Keratinocyte (primary cell): ENCODE measurements around the gene CCDC9B.

Experiments
- CTCF ChIP-seq, 3 experiments: IDR thresholded peaks in 1 of 3; conservative IDR thresholded peaks in 1 of 3; optimal IDR thresholded peaks in 1 of 3; 2 replicates in 2 of 3; 3 replicates in 1 of 3; pipeline versions ENCODE3 to v1.5.1; 2011; ENCODE audit warnings: low read length in 3 of 3, mild to moderate bottlenecking in 3 of 3, moderate library complexity in 2 of 3, control low read depth in 1 of 3, inconsistent platforms in 1 of 3; ENCODE audit not compliant: insufficient read depth in 2 of 3; ENCODE audit errors: extremely low read depth in 1 of 3
- EZH2 ChIP-seq: IDR thresholded peaks from one replicate; pipeline ENCODE4 v1.6.1; 2012; ENCODE audit warnings: inconsistent platforms, mild to moderate bottlenecking, low read length, moderate library complexity

DNA sequence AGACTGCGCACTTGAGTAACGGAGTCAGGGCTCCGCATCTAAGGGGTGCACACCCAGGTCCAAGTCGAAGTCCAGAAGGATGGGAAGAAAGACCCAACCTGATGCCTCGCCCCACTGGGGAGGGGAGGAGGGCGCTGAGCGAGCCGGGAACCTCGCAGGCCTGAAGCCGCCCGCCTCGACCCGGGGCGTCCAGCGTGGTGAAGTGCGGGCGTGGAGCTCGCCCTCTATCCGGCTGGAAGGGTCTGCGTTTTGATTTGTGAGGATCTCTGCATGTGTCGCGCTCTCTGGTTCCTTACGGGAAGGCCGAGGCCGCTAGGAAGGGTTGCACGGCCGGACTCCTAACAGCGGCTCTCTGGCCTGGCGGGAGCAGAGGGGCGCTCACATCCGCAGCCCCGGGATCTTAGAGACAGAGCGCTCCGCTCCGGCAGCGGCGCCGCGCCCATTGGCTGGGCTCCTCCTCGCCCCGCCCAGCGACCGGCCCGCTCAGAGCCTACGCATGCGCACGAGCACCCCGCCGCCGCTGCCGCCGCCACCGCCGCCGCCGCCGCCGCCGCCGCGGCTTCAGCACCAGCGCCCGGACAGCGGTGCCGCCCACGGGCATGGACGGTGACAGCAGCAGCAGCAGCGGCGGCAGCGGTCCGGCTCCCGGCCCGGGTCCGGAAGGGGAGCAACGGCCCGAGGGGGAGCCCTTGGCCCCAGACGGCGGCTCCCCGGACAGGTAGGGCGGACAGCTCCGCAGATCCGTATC is 17.2 kb upstream of the CCDC9B start, which contains the start of gene DISP2:
- TF ChIP-seq CTCF (optimal IDR thresholded peaks at IDR 0.05 in 1 of 3, IDR thresholded peaks at IDR 0.05 in 1 of 3, conservative IDR thresholded peaks at IDR 0.05 in 1 of 3; ENCODE audit: extremely low read depth in 1 of 3, insufficient read depth in 2 of 3, low read length in 3 of 3) (no peak), EZH2 (no peak)
